Osteocyte (in vitro differentiated cells): Measurements from ENCODE around the gene PLCG2. TPM values are rescaled to one million over a fixed set of nuclear protein-coding genes. Genes with fewer than 3 reads are reported as not detected.
A peak's percentile ranks its signal among the peaks of the same experiment; 100 is the strongest.

Experiments used
- DNase-seq: peaks from one replicate; pipeline ENCODE4 v3.0.0; 2021; ENCODE audit warnings: mixed read lengths; ENCODE audit not compliant: unreplicated experiment; ENCODE audit errors: extremely low spot score
- H3K27ac Mint-ChIP-seq: one replicate; pipeline ENCODE4 v1.8.0; 2021; ENCODE audit warnings: mild to moderate bottlenecking, mixed read lengths; ENCODE audit not compliant: unreplicated experiment
- H3K27me3 Mint-ChIP-seq: one replicate; pipeline ENCODE4 v1.8.0; 2021; ENCODE audit warnings: mixed read lengths; ENCODE audit not compliant: unreplicated experiment
- H3K36me3 Mint-ChIP-seq: one replicate; pipeline ENCODE4 v1.8.0; 2021; ENCODE audit warnings: mixed read lengths; ENCODE audit not compliant: unreplicated experiment
- H3K4me1 Mint-ChIP-seq: one replicate; pipeline ENCODE4 v1.8.0; 2021; ENCODE audit warnings: mixed read lengths; ENCODE audit not compliant: unreplicated experiment
- H3K4me3 Mint-ChIP-seq: one replicate; pipeline ENCODE4 v1.8.0; 2021; ENCODE audit warnings: mild to moderate bottlenecking, moderate library complexity, mixed read lengths; ENCODE audit not compliant: unreplicated experiment
- H3K9me3 Mint-ChIP-seq: one replicate; pipeline ENCODE4 v1.8.0; 2021; ENCODE audit warnings: mixed read lengths; ENCODE audit not compliant: unreplicated experiment
- CTCF ChIP-seq: fragments of 200-600 bp; sonication (generic); IDR thresholded peaks from 2 replicates; pipeline ENCODE4 v1.5.0; 2021; ENCODE audit warnings: antibody characterized with exemption, mild to moderate bottlenecking, moderate library complexity
- long read RNA-seq: library from polyadenylated mRNA; unstranded; transcript quantifications from one replicate; pipeline ENCODE4 v2.0.0, GENCODE V29; 2021
- total RNA-seq: library from RNA; stranded (reverse); gene quantifications from 2 replicates; pipeline ENCODE4 v1.2.1, GENCODE V29; 2021

PLCG2 gene
- total RNA-seq: 0.16 TPM in 1 of 2 replicates, not detected in the other
- long read RNA-seq: 0 reads

- Mint-ChIP-seq H3K4me3 (peak within 1 kb of the TSS; percentile 69), H3K4me1 (peaks cover 8% of the 10 kb centered on the region), H3K27me3 (peaks cover 72% of the 10 kb centered on the region), H3K9me3 (no peaks in the 10 kb centered on the region), H3K36me3 (no peaks in the 10 kb centered on the region), H3K27ac (no peak within 1 kb of the TSS)
- no peak for TF ChIP-seq CTCF
- DNase-seq: no peak
Measured at GRCh38 chr16:81778861-81779535, at the start of gene PLCG2. Gene PLCG2, plus strand, starts transcription at chr16:81779291. Its CDS starts 6,699 bp downstream, at chr16:81785990.

GRCh38 chr16:81729451-81729850 is 49.6 kb upstream of the PLCG2 start:
- no peaks in the 10 kb centered on the region for H3K9me3 Mint-ChIP-seq
- H3K36me3 Mint-ChIP-seq: no peaks in the 10 kb centered on the region
- no peak for TF ChIP-seq CTCF
- H3K4me3 Mint-ChIP-seq: peak overlapping the region; percentile 52
- DNase-seq: no peak
- H3K27me3 Mint-ChIP-seq: peaks cover 9% of the 10 kb centered on the region
- H3K27ac Mint-ChIP-seq: peak overlapping the region; percentile 7
- H3K4me1 Mint-ChIP-seq: peaks cover 16% of the 10 kb centered on the region

- peaks cover 16% of the 10 kb centered on the region for H3K4me1 Mint-ChIP-seq
- TF ChIP-seq CTCF: peak; percentile 58
- no peaks in the 10 kb centered on the region for H3K36me3 Mint-ChIP-seq
- H3K9me3 Mint-ChIP-seq: no peaks in the 10 kb centered on the region
- H3K27ac Mint-ChIP-seq: peak overlapping the region; percentile 76
- peak overlapping the region; percentile 74 for H3K4me3 Mint-ChIP-seq
- peak; percentile 91 for DNase-seq
- peaks cover under 1% of the 10 kb centered on the region for H3K27me3 Mint-ChIP-seq
Measured at GRCh38 chr16:81730090-81731051, 48.7 kb upstream of the PLCG2 start.

- DNase-seq: no peak
- Mint-ChIP-seq H3K4me1 (peaks cover 16% of the 10 kb centered on the region), H3K4me3 (no peak overlapping the region), H3K36me3 (no peaks in the 10 kb centered on the region), H3K9me3 (no peaks in the 10 kb centered on the region), H3K27ac (no peak overlapping the region), H3K27me3 (no peaks in the 10 kb centered on the region)
- TF ChIP-seq CTCF: no peak
Measured at GRCh38 chr16:81731649-81732048, 47.4 kb upstream of the PLCG2 start.

- no peaks in the 10 kb centered on the region for H3K36me3 Mint-ChIP-seq
- no peak overlapping the region for H3K4me3 Mint-ChIP-seq
- no peak for DNase-seq
- no peaks in the 10 kb centered on the region for H3K9me3 Mint-ChIP-seq
- no peak overlapping the region for H3K27ac Mint-ChIP-seq
- no peaks in the 10 kb centered on the region for H3K27me3 Mint-ChIP-seq
- peaks cover 16% of the 10 kb centered on the region for H3K4me1 Mint-ChIP-seq
- TF ChIP-seq CTCF: no peak
Measured at GRCh38 chr16:81732699-81733098, 46.4 kb upstream of the PLCG2 start.
